ENCODE measurements around the gene SYT6. TPM values are rescaled to one million over a fixed set of nuclear protein-coding genes. Genes with fewer than 3 reads are reported as not detected.

Gene SYT6
- total RNA-seq, 1 experiment from 2014 or later, result 77.2 TPM

DNA sequence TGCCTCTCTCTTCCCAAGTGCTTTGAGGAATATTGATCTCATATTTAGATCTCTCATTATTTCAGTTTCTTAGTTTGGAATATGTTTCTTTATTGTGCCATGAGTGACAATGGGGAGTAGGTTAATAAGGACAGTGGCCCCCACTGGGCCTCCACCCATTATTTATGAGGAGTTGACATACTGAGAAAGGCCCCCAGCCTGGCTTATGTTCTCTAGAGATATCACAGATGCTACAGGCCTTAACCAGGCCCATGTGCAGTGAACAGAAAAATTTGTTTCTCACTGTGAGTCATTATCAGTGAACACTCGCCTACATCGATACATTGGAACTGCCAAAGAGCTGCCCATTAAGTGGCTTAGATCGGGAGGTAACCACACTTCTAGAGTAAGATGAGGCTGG lies 35.7 kb upstream of the SYT6 start:
- H3K27me3 ChIP-seq (ENCODE audit: insufficient read depth, low read length), result no peaks in the 10 kb centered on the region
- no peak overlapping the region for H2AFZ ChIP-seq (ENCODE audit: low read length)
- H3K9me3 ChIP-seq (ENCODE audit: control insufficient read depth, low read depth, low read length), result no peaks in the 10 kb centered on the region
- H3K9me3 Mint-ChIP-seq, result no peaks in the 10 kb centered on the region; a peak in 2 of 5 replicates
- no peaks in the 10 kb centered on the region; a peak in 1 of 7 replicates for H3K36me3 Mint-ChIP-seq (ENCODE audit: insufficient read depth in 1 of 3, low read depth in 3 of 3)
- no peak overlapping the region for H2BK120ac ChIP-seq (ENCODE audit: low read depth, low read length, poor library complexity, severe bottlenecking)
- H3K23me2 ChIP-seq (ENCODE audit: insufficient read length, low read depth, low read length, poor library complexity, severe bottlenecking), result peaks cover 4% of the 10 kb centered on the region
- DNase-seq, result no peak
- no peak overlapping the region for H2BK20ac ChIP-seq (ENCODE audit: low read depth, low read length, poor library complexity, severe bottlenecking)
- no peak overlapping the region for H2AK5ac ChIP-seq (ENCODE audit: insufficient read length, low read length)
- no peaks in the 10 kb centered on the region for H3K79me2 ChIP-seq (ENCODE audit: insufficient read depth, low read length)
- no peak overlapping the region for H3K4ac ChIP-seq (ENCODE audit: low read depth, low read length)
- H3K79me1 ChIP-seq (ENCODE audit: insufficient read depth, low read depth, low read length, poor library complexity, severe bottlenecking), result no peaks in the 10 kb centered on the region
- no peaks in the 10 kb centered on the region for H4K20me1 ChIP-seq (ENCODE audit: control insufficient read depth, insufficient read depth, insufficient read length)
- no peak overlapping the region for H3T11ph ChIP-seq (ENCODE audit: low read length)
- H3K4me1 ChIP-seq (ENCODE audit: insufficient read depth, low read length), result no peaks in the 10 kb centered on the region
- peaks cover 53% of the 10 kb centered on the region for H3K27me3 Mint-ChIP-seq (ENCODE audit: low read depth)
- H4K91ac ChIP-seq (ENCODE audit: insufficient read length, low read depth, low read length), result no peak overlapping the region
- no peak overlapping the region for H2BK15ac ChIP-seq (ENCODE audit: low read depth, low read length)
- TF ChIP-seq, protein P1, sequence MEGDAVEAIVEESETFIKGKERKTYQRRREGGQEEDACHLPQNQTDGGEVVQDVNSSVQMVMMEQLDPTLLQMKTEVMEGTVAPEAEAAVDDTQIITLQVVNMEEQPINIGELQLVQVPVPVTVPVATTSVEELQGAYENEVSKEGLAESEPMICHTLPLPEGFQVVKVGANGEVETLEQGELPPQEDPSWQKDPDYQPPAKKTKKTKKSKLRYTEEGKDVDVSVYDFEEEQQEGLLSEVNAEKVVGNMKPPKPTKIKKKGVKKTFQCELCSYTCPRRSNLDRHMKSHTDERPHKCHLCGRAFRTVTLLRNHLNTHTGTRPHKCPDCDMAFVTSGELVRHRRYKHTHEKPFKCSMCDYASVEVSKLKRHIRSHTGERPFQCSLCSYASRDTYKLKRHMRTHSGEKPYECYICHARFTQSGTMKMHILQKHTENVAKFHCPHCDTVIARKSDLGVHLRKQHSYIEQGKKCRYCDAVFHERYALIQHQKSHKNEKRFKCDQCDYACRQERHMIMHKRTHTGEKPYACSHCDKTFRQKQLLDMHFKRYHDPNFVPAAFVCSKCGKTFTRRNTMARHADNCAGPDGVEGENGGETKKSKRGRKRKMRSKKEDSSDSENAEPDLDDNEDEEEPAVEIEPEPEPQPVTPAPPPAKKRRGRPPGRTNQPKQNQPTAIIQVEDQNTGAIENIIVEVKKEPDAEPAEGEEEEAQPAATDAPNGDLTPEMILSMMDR (conservative IDR thresholded peaks at IDR 0.05), result no peak
- no peak overlapping the region for H3K23ac ChIP-seq (ENCODE audit: insufficient read length, low read depth, low read length)
- no CpG with 5 or more reads among the region's 3 CpGs for WGBS (ENCODE audit: extremely low coverage, insufficient read length, low lambda C conversion rate)
- no peak overlapping the region for H4K8ac ChIP-seq (replicated peaks; ENCODE audit: insufficient read length, low read depth, low read length)
- H3K14ac ChIP-seq (ENCODE audit: insufficient read depth, low read length), result no peak overlapping the region
- no peak overlapping the region for H3K27ac ChIP-seq (ENCODE audit: insufficient read length, low read depth, low read length)
- no peak overlapping the region for H2BK12ac ChIP-seq (ENCODE audit: insufficient read length, low read depth, low read length)
- H3K27ac Mint-ChIP-seq, result no peak overlapping the region; a peak in 1 of 7 replicates
- no peak overlapping the region for H3K18ac ChIP-seq (ENCODE audit: insufficient read length, low read depth, low read length)
- no peak overlapping the region for H3K4me3 Mint-ChIP-seq
- H2BK5ac ChIP-seq (ENCODE audit: insufficient read length, low read length), result no peak overlapping the region
- H3K9ac ChIP-seq (ENCODE audit: extremely low read depth, insufficient read length, low read length), result no peak overlapping the region
- no peak overlapping the region for H4K5ac ChIP-seq (ENCODE audit: insufficient read length, low read depth, low read length)
- H3K56ac ChIP-seq (ENCODE audit: insufficient read length, low read depth, low read length), result no peak overlapping the region
- peaks cover 0 to 7% of the 10 kb centered on the region in 2 experiments; a peak in 2 of 4 replicates for H3K4me1 Mint-ChIP-seq
- no peak overlapping the region for H3K4me2 ChIP-seq (ENCODE audit: insufficient read depth, insufficient read length, low read length)
